C4-2B (cell line): ENCODE measurements around the gene NFS1.
"Not testable (repeated sequence)": the region's sequence is repeated elsewhere in the genome, so short reads cannot be mapped to it uniquely, and the experiment has no call there.

Experiments used
- H3K27ac ChIP-seq: fragments of 450-650 bp; 2 replicates; pipeline ENCODE4 v1.5.1; 2017
- ZFX ChIP-seq: fragments of 450-650 bp; IDR thresholded peaks from 2 replicates; pipeline ENCODE4 v1.6.1; 2017
- TF ChIP-seq, protein P1 (sequence below): fragments of 450-650 bp; conservative IDR thresholded peaks from 2 replicates; pipeline ENCODE4 v1.5.1; 2017; ENCODE audit warnings: mild to moderate bottlenecking

The NFS1 gene

GRCh38 chr20:35710039-35710438 lies 10.9 kb upstream of the NFS1 start:
- TF ChIP-seq, protein P1, sequence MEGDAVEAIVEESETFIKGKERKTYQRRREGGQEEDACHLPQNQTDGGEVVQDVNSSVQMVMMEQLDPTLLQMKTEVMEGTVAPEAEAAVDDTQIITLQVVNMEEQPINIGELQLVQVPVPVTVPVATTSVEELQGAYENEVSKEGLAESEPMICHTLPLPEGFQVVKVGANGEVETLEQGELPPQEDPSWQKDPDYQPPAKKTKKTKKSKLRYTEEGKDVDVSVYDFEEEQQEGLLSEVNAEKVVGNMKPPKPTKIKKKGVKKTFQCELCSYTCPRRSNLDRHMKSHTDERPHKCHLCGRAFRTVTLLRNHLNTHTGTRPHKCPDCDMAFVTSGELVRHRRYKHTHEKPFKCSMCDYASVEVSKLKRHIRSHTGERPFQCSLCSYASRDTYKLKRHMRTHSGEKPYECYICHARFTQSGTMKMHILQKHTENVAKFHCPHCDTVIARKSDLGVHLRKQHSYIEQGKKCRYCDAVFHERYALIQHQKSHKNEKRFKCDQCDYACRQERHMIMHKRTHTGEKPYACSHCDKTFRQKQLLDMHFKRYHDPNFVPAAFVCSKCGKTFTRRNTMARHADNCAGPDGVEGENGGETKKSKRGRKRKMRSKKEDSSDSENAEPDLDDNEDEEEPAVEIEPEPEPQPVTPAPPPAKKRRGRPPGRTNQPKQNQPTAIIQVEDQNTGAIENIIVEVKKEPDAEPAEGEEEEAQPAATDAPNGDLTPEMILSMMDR = no peak
- TF ChIP-seq ZFX = no peak
- no peak overlapping the region for H3K27ac ChIP-seq

DNA sequence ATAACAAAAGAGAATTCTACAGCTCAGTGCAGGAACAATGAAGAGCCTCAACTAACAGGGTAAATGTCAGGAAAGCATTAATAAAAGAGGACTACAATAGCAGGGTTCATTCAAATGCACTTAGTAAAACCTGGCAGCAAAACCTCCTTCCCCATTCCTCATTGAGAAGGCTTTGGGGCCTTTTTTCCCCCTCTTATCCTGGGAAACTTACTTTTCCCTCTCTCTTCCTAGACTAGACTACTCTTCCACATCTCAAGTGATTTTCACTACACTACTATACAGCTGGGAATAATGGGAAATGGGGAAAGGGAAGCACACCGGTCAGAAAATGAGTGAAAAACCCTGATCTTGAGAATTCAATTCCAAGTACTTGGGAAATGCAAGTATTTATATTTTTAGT lies 10.1 kb upstream of the NFS1 start:
- TF ChIP-seq, protein P1 = no peak
- no peak for TF ChIP-seq ZFX
- no peak overlapping the region for H3K27ac ChIP-seq

GRCh38 chr20:35708502-35708901 lies 9.3 kb upstream of the NFS1 start:
- H3K27ac ChIP-seq = no peak overlapping the region
- TF ChIP-seq, protein P1 = no peak
- no peak for TF ChIP-seq ZFX

GRCh38 chr20:35706591-35707529 lies 7.7 kb upstream of the NFS1 start:
- not testable (repeated sequence) for H3K27ac ChIP-seq

DNA sequence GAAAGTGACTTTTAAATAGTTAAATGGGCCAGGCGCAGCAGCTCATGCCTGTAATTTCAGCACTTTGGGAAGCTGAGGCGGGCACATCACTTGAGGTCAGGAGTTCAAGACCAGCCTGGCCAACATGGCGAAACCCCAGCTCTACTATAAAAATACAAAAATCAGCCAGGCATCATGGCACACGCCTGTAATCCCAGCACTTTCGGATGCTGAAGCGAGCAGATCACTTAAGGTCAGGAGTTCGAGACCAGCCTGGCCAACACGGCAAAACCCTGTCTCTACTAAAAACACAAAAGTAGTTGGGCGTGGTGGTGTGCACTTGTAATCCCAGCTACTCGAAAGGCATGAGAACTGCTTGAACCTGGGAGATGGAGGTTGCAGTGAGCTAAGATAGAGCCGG lies 6.7 kb upstream of the NFS1 start:
- not testable (repeated sequence) for H3K27ac ChIP-seq

DNA sequence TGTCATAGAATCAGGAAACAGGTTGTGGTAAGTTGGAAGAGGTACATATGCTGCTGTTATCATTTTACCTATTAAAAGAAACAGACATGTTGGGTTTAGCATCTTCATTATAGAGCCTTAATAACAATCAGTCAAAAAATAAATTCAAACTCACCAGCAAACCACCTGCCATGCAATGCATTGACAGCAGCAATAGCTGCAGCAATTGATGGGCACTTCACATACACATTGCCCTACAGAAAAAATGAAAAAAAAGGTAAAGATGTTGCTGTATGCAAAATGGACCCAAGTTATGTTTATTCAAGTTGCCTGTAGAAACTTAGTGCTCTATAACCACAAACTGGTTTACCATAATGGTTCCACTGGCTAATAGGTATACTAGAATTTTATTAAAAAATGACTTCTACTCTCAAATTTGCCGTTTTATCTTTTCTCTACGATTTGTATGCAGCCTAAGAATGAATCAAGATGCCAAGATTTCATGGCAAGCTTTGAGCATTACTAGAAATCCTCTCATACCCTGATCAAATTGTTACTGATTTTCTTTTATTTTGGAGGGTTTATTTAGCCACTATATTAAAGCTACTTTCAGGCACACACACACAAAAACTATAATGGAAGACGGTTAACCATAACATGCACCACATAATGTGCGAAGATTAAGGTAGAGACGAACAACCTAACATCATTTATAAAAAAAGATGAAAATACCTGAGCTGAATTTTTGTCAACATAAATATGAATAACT lies 5.5 kb upstream of the NFS1 start:
- TF ChIP-seq, protein P1 = no peak
- TF ChIP-seq ZFX = no peak

GRCh38 chr20:35702824-35703695 lies 3.9 kb upstream of the NFS1 start:
- H3K27ac ChIP-seq = no peak overlapping the region

More for the DNA sequence above, 5.5 kb upstream of the NFS1 start:
- no peak overlapping the region for H3K27ac ChIP-seq

More at GRCh38 chr20:35702824-35703695, 3.9 kb upstream of the NFS1 start:
- no peak for TF ChIP-seq ZFX
- TF ChIP-seq, protein P1 = no peak
